Esophagus muscularis mucosa (tissue), 4 donors: ENCODE results near the gene CFAP92. TPM values are rescaled to one million over a fixed set of nuclear protein-coding genes. Genes with fewer than 3 reads are reported as not detected.

Experiments
- DNase-seq: peaks from one replicate; pipeline ENCODE4 v3.0.0-alpha.2; 2017; ENCODE audit errors: extremely low spot score
- H3K27ac ChIP-seq, 4 donors: fragments of 200-600 bp; sonication (generic); replicated peaks in 1 of 4; 1 replicate in 3 of 4; 2 replicates in 1 of 4; pipeline ENCODE4 v1.5.1; 2016 to 2019; ENCODE audit warnings: mild to moderate bottlenecking in 1 of 4
- H3K27me3 ChIP-seq, 4 donors: fragments of 200-600 bp; sonication (generic); one replicate each; pipeline versions ENCODE4 v1.5.1 to v1.6.0; 2016 to 2019
- H3K36me3 ChIP-seq, 4 donors: fragments of 200-600 bp; sonication (generic); one replicate each; pipeline ENCODE4 v1.5.1; 2016 to 2019
- H3K4me1 ChIP-seq, 4 donors: fragments of 200-600 bp; sonication (generic); one replicate each; pipeline ENCODE4 v1.5.1; 2016 to 2019
- H3K4me3 ChIP-seq, 4 donors: fragments of 200-600 bp; sonication (generic); 1 replicate in 2 of 4; 2 replicates in 2 of 4; pipeline ENCODE4 v1.5.1; 2016 to 2019; ENCODE audit warnings: mild to moderate bottlenecking in 4 of 4, moderate library complexity in 1 of 4
- H3K9me3 ChIP-seq, 4 donors: fragments of 200-600 bp; sonication (generic); 1 replicate in 3 of 4; 2 replicates in 1 of 4; pipeline ENCODE4 v1.5.1; 2016 to 2019
- CTCF ChIP-seq, 3 experiments: fragments of 200-600 bp in 2 of 3; fragments of 450-650 bp in 1 of 3; sonication (generic) in 2 of 3; IDR thresholded peaks; one replicate each; pipeline ENCODE4 v1.5.1; 2017 to 2019; ENCODE audit warnings: antibody characterized with exemption in 3 of 3, mild to moderate bottlenecking in 2 of 3, moderate library complexity in 1 of 3
- EP300 ChIP-seq: sonication (generic); formaldehyde crosslinking; IDR thresholded peaks from one replicate; pipeline ENCODE4 v1.6.1; 2017; ENCODE audit warnings: antibody characterized with exemption
- POLR2A ChIP-seq: fragments of 450-650 bp; IDR thresholded peaks from one replicate; pipeline ENCODE4 v1.6.1; 2017; ENCODE audit warnings: antibody characterized with exemption, moderate library complexity, mild to moderate bottlenecking, low read depth
- POLR2AphosphoS5 ChIP-seq, 2 donors: sonication (generic); formaldehyde crosslinking; IDR thresholded peaks; one replicate each; pipeline ENCODE4 v1.6.1; 2017; ENCODE audit warnings: antibody characterized with exemption in 2 of 2
- WGBS: methylation state at CpG from one replicate; pipeline ENCODE4 v1.1.5; 2018; 5-methylcytosine and 5-hydroxymethylcytosine counted together
- intact Hi-C: fragments of 100-400 bp; cut with DNase I; formaldehyde crosslinking; loops from one replicate; pipeline ENCODE4 v1.15.1; 2023
- total RNA-seq, 4 donors: library from RNA; depleted of rRNA; stranded (reverse); fragments of >200 nt; gene quantifications; one replicate each; pipeline versions ENCODE4 v1.1.0 to v1.2.1, GENCODE V29; 2016

CFAP92 gene
- total RNA-seq, 4 donors from 2014 or later = 0.19 to 1.2 (median 0.47) TPM

GRCh38 chr3:128967748-128968355 lies 26.0 kb downstream of the CFAP92 start:
- H3K4me1 ChIP-seq = peaks cover 0 to 23% (median 21%) of the 10 kb centered on the region in 4 donors
- H3K36me3 ChIP-seq = no peaks in the 10 kb centered on the region
- no peak overlapping the region for H3K4me3 ChIP-seq
- no peak for DNase-seq
- TF ChIP-seq POLR2A = no peak
- no peak for TF ChIP-seq EP300
- no peak for TF ChIP-seq POLR2AphosphoS5 (IDR thresholded peaks at IDR 0.05)
- no peak for TF ChIP-seq CTCF (IDR thresholded peaks at IDR 0.05)
- intact Hi-C loops = no loop called here
- H3K9me3 ChIP-seq = no peaks in the 10 kb centered on the region
- H3K27ac ChIP-seq = no peak overlapping the region
- WGBS = 81% methylated on average over 6 of the region's 6 CpGs
- H3K27me3 ChIP-seq = no peaks in the 10 kb centered on the region

DNA sequence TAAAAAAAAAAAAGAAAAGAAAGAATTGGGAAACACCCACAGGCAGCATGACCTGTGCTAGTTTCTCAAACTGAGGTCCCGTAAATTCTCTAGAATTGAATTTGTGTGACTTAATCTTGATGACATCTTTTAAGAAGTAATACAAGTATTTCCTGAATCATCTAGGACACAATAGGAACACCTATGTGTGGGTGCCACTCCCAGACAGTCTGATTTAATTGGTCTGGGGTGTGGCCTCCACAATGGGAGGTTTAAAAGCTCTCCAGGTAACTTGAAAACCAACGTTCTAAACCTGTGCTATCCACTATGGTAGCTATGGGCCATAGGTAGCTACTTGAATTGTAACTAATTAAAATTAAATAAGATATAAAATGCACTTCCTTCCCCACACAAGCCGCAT lies 28.1 kb downstream of the CFAP92 start:
- 84% methylated on average over 3 of the region's 3 CpGs for WGBS
- H3K27ac ChIP-seq = no peak overlapping the region
- TF ChIP-seq EP300 = no peak
- TF ChIP-seq CTCF (IDR thresholded peaks at IDR 0.05) = no peak
- no peak for TF ChIP-seq POLR2A
- TF ChIP-seq POLR2AphosphoS5 (IDR thresholded peaks at IDR 0.05) = no peak
- no peak overlapping the region for H3K4me3 ChIP-seq
- no peak for DNase-seq
- no peaks in the 10 kb centered on the region for H3K9me3 ChIP-seq
- intact Hi-C loops = no loop called here
- no peaks in the 10 kb centered on the region for H3K27me3 ChIP-seq
- H3K4me1 ChIP-seq = peaks cover 0 to 10% (median 9%) of the 10 kb centered on the region in 4 donors
- no peaks in the 10 kb centered on the region for H3K36me3 ChIP-seq

GRCh38 chr3:128965280-128965679 lies 28.6 kb downstream of the CFAP92 start:
- no peak for DNase-seq
- Histone ChIP-seq H3K4me1 (peaks cover 0 to 5% (median 3%) of the 10 kb centered on the region in 4 donors), H3K4me3 (no peak overlapping the region), H3K36me3 (no peaks in the 10 kb centered on the region), H3K27ac (no peak overlapping the region), H3K9me3 (no peaks in the 10 kb centered on the region), H3K27me3 (no peaks in the 10 kb centered on the region)
- TF ChIP-seq POLR2AphosphoS5 (IDR thresholded peaks at IDR 0.05) (no peak), CTCF (IDR thresholded peaks at IDR 0.05) (no peak), POLR2A (no peak), EP300 (no peak)
- intact Hi-C loops = no loop called here
- 80% methylated on average over 7 of the region's 9 CpGs for WGBS

DNA sequence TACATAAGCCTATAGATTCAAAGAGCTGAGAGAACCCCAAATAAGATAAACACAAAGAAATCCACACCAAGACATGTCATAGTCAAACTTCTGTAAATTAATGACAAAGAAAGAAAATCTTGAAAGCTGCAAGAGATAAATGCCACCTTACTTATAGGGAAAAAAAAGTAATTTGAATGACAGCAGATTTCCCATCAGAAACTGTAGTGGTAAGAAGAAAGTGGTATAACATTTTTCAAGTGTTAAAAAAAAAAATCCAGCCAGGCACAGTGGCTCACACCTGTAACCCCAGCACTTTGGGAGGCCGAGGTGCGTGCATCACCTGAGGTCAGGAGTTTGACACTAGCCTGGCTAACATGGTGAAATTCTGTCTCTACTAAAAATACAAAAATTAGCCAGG lies 37.4 kb downstream of the CFAP92 start:
- no peaks in the 10 kb centered on the region for H3K36me3 ChIP-seq
- no peak overlapping the region for H3K27ac ChIP-seq
- H3K27me3 ChIP-seq = no peaks in the 10 kb centered on the region
- H3K4me1 ChIP-seq = no peaks in the 10 kb centered on the region
- H3K9me3 ChIP-seq = no peaks in the 10 kb centered on the region
- 89% methylated on average over 2 of the region's 2 CpGs for WGBS
- H3K4me3 ChIP-seq = no peak overlapping the region
- DNase-seq = no peak
- intact Hi-C loops = no loop called here
- TF ChIP-seq POLR2A (no peak), POLR2AphosphoS5 (IDR thresholded peaks at IDR 0.05) (no peak), EP300 (no peak), CTCF (IDR thresholded peaks at IDR 0.05) (no peak)
